GM11168 (cell line): ENCODE measurements around the gene EAPP.
"Not testable (repeated sequence)": the region's sequence is repeated elsewhere in the genome, so short reads cannot be mapped to it uniquely, and the experiment has no call there.

ENCODE experiments used
- in situ Hi-C: fragments of 300-500 bp; cut with MboI; formaldehyde crosslinking; loops from one replicate; pipeline ENCODE4 v1.12.0; 2022; ENCODE audit warnings: low sequenced_read_pairs; ENCODE audit not compliant: unreplicated experiment

EAPP gene

GRCh38 chr14:34538871-34539406 lies 562 bp downstream of the EAPP start:
- in situ Hi-C loops, result no loop called here

GRCh38 chr14:34538096-34538495 lies 1.4 kb downstream of the EAPP start:
- in situ Hi-C loops, result not testable (repeated sequence)

GRCh38 chr14:34537677-34538009 lies 1.9 kb downstream of the EAPP start:
- in situ Hi-C loops, result no loop called here

- in situ Hi-C loops, result no loop called here
These were observed 2.4 kb downstream of the EAPP start for GRCh38 chr14:34536951-34537676.

- in situ Hi-C loops, result no loop called here
These were observed 11.9 kb downstream of the EAPP start for GRCh38 chr14:34527591-34527990.

GRCh38 chr14:34524216-34524615 lies 15.3 kb downstream of the EAPP start:
- in situ Hi-C loops, result not testable (repeated sequence)

- in situ Hi-C loops, result no loop called here
These were observed 17.0 kb downstream of the EAPP start for GRCh38 chr14:34522496-34522895.

GRCh38 chr14:34521071-34521470 lies 18.4 kb downstream of the EAPP start:
- in situ Hi-C loops, result not testable (repeated sequence)

- in situ Hi-C loops, result not testable (repeated sequence)
These were observed 19.1 kb downstream of the EAPP start for GRCh38 chr14:34520304-34520970.

- in situ Hi-C loops, result no loop called here
These were observed 31.6 kb downstream of the EAPP start for GRCh38 chr14:34507884-34508283.

- in situ Hi-C loops, result no loop called here
These were observed 32.0 kb downstream of the EAPP start for GRCh38 chr14:34507459-34507858.

GRCh38 chr14:34505124-34505491 lies 34.4 kb downstream of the EAPP start:
- in situ Hi-C loops, result not testable (repeated sequence)

GRCh38 chr14:34504027-34504426 lies 35.5 kb downstream of the EAPP start:
- in situ Hi-C loops, result not testable (repeated sequence)

GRCh38 chr14:34502545-34503225 lies 36.8 kb downstream of the EAPP start:
- in situ Hi-C loops, result no loop called here

- in situ Hi-C loops, result no loop called here
These were observed 37.5 kb downstream of the EAPP start for GRCh38 chr14:34502001-34502400.

- in situ Hi-C loops, result no loop called here
These were observed 38.4 kb downstream of the EAPP start for GRCh38 chr14:34501004-34501580.

- in situ Hi-C loops, result loop anchor here (10.0 kb wide), 1 partner anchor 164 kb away; no protein-coding TSS in a partner anchor
These were observed 40.7 kb downstream of the EAPP start for GRCh38 chr14:34498684-34499412.

GRCh38 chr14:34496679-34497513 lies 42.6 kb downstream of the EAPP start:
- in situ Hi-C loops, result loop anchor here (10.0 kb wide), 1 partner anchor 162 kb away; no protein-coding TSS in a partner anchor

- in situ Hi-C loops, result loop anchor here (10.0 kb wide), 1 partner anchor 161 kb away; no protein-coding TSS in a partner anchor
These were observed 43.4 kb downstream of the EAPP start for GRCh38 chr14:34496007-34496678.
